ENCODE measurements around the gene SARDH.

Gene SARDH

DNA sequence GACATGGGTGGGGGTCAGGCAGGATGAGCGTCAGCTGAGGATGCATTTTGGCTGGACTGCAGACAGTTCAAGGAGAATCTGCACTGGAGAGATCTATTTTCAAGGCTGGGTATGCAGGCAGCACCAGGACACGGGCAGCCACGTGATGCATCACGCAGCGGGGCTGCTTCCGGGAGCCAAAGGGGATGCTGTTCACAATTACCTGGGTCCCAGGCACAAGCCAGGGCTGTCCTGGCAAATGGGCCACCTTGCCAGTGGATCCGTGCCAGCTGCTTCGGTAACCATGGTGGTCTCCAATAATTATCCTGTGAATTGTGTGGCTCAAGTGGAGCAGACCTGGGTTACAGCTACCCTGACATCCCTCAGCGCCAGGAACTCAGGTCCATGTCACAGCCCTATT lies 84.5 kb downstream of the SARDH start:
- DNase-seq (ENCODE audit: low read depth): no peak
- TF ChIP-seq, protein P1, sequence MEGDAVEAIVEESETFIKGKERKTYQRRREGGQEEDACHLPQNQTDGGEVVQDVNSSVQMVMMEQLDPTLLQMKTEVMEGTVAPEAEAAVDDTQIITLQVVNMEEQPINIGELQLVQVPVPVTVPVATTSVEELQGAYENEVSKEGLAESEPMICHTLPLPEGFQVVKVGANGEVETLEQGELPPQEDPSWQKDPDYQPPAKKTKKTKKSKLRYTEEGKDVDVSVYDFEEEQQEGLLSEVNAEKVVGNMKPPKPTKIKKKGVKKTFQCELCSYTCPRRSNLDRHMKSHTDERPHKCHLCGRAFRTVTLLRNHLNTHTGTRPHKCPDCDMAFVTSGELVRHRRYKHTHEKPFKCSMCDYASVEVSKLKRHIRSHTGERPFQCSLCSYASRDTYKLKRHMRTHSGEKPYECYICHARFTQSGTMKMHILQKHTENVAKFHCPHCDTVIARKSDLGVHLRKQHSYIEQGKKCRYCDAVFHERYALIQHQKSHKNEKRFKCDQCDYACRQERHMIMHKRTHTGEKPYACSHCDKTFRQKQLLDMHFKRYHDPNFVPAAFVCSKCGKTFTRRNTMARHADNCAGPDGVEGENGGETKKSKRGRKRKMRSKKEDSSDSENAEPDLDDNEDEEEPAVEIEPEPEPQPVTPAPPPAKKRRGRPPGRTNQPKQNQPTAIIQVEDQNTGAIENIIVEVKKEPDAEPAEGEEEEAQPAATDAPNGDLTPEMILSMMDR (IDR thresholded peaks at IDR 0.05; ENCODE audit: low read length, missing control alignments): no peak
- H3K4me3 ChIP-seq (replicated peaks; ENCODE audit: low read depth, low read length): no peak overlapping the region

DNA sequence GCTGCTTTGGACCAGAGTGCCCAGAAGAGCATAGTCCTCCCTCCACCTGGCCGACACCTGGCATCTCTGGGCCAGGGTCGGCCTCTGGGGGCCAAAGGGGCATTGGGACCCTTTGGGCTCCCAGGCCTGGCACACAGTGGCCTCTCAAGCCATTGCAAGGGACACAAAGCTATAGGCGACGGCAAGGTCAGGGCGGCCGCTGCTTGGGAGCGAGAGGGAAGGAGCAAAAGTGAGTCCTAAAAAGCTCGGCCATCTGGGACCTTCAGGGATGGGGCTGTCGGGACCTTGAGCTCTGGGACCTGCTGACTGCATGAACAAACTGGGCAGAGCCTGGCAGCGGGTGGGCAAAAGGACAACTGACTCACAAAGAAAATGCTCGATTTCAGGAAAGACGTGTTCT lies 88.1 kb downstream of the SARDH start:
- no peak overlapping the region for H3K4me3 ChIP-seq (replicated peaks; ENCODE audit: low read depth, low read length)
- TF ChIP-seq, protein P1 (IDR thresholded peaks at IDR 0.05; ENCODE audit: low read length, missing control alignments): no peak
- DNase-seq (ENCODE audit: low read depth): no peak

DNA sequence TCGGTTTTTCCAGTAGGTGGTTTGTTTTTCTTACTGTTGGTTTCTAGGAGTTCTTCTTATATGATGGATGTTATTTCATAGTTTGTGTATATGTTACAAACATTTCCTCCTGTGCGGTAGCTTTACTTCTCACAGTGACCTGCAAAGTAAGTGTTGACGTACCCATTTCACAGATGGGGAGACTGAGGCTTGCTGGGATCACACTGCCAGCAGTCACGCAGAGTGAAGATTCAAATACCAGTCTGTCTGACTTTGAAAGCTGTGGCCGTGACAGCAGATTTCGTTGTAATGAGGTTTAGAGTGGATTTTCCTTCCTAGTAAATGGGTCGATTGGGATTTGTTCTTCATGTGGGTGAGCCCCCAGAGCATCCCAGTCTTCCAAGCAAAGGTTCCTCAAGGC lies 89.0 kb downstream of the SARDH start:
- TF ChIP-seq, protein P1 (IDR thresholded peaks at IDR 0.05; ENCODE audit: low read length, missing control alignments): no peak
- no peak overlapping the region for H3K4me3 ChIP-seq (replicated peaks; ENCODE audit: low read depth, low read length)
- no peak for DNase-seq (ENCODE audit: low read depth)

- no peak for DNase-seq (ENCODE audit: low read depth)
- no peak overlapping the region for H3K4me3 ChIP-seq (replicated peaks; ENCODE audit: low read depth, low read length)
- TF ChIP-seq, protein P1 (IDR thresholded peaks at IDR 0.05; ENCODE audit: low read length, missing control alignments): no peak
Measured at GRCh38 chr9:133647765-133648469, 90.2 kb downstream of the SARDH start.

- TF ChIP-seq, protein P1 (IDR thresholded peaks at IDR 0.05; ENCODE audit: low read length, missing control alignments): no peak
- H3K4me3 ChIP-seq (replicated peaks; ENCODE audit: low read depth, low read length): no peak overlapping the region
- DNase-seq (ENCODE audit: low read depth): no peak
Measured at GRCh38 chr9:133647148-133647547, 91.0 kb downstream of the SARDH start.

GRCh38 chr9:133645021-133645765 lies 93.0 kb downstream of the SARDH start:
- DNase-seq (ENCODE audit: low read depth): no peak
- TF ChIP-seq, protein P1 (IDR thresholded peaks at IDR 0.05; ENCODE audit: low read length, missing control alignments): no peak
- H3K4me3 ChIP-seq (replicated peaks; ENCODE audit: low read depth, low read length): no peak overlapping the region

Data from fibroblast of pulmonary artery (primary cell).